ENCODE data around the gene DEK.

DNA sequence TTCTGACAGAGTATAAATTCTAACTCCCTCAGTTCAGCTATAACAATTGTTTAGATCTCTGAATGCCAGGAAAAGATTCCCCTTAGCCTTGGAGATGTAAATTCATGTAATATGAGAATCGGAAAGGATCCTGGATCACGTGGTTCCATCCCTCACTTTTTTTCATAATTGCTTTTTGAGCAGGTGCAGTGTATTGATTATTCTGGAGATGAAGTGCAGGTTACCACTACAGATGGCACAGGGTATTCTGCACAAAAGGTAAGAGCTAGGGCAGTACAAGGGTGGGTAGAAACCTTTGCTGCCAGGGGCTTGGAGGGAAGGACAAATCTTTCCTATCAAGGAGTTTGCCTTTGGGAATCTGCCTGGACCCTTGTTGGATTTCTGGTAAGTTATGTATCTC is 56.4 kb downstream of the DEK start:
- TF ChIP-seq, protein P1, sequence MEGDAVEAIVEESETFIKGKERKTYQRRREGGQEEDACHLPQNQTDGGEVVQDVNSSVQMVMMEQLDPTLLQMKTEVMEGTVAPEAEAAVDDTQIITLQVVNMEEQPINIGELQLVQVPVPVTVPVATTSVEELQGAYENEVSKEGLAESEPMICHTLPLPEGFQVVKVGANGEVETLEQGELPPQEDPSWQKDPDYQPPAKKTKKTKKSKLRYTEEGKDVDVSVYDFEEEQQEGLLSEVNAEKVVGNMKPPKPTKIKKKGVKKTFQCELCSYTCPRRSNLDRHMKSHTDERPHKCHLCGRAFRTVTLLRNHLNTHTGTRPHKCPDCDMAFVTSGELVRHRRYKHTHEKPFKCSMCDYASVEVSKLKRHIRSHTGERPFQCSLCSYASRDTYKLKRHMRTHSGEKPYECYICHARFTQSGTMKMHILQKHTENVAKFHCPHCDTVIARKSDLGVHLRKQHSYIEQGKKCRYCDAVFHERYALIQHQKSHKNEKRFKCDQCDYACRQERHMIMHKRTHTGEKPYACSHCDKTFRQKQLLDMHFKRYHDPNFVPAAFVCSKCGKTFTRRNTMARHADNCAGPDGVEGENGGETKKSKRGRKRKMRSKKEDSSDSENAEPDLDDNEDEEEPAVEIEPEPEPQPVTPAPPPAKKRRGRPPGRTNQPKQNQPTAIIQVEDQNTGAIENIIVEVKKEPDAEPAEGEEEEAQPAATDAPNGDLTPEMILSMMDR (IDR thresholded peaks at IDR 0.05; ENCODE audit: low read depth, low read length, poor library complexity, severe bottlenecking), result no peak
- no peak for TF ChIP-seq EZH2phosphoT487 (IDR thresholded peaks at IDR 0.05; ENCODE audit: borderline replicate concordance, low read length)

Data from DOHH2 (cell line).